Measurements from ENCODE around the gene BLM. TPM values are rescaled to one million over a fixed set of nuclear protein-coding genes. Genes with fewer than 3 reads are reported as not detected.

Gene BLM
- total and polyA plus RNA-seq, 8 donors, result 3.7 to 13.1 (median 8.7) TPM

- no peak overlapping the region for H3K4me3 ChIP-seq
- DNase-seq (no peak), ATAC-seq (no peak)
- H3K4me1 ChIP-seq, result peaks cover 0 to 42% of the 10 kb centered on the region in 2 donors
- intact Hi-C loops (cut with DNase I), result no loop called here
- H3K36me3 ChIP-seq, result no peaks in the 10 kb centered on the region
- no peak overlapping the region for H3K27ac ChIP-seq
- no peaks in the 10 kb centered on the region for H3K9me3 ChIP-seq
- H3K27me3 ChIP-seq, result no peaks in the 10 kb centered on the region
- no peak for TF ChIP-seq CTCF (IDR thresholded peaks at IDR 0.05)
Measured at GRCh38 chr15:90826886-90827435, 109.8 kb downstream of the BLM start.

- DNase-seq (no peak), ATAC-seq (no peak)
- intact Hi-C loops (cut with DNase I), result no loop called here
- Histone ChIP-seq H3K9me3 (no peaks in the 10 kb centered on the region), H3K4me1 (peaks cover 0 to 49% of the 10 kb centered on the region in 2 donors), H3K4me3 (no peak overlapping the region), H3K27ac (no peak overlapping the region), H3K36me3 (no peaks in the 10 kb centered on the region), H3K27me3 (no peaks in the 10 kb centered on the region)
- no peak for TF ChIP-seq CTCF (IDR thresholded peaks at IDR 0.05)
Measured at GRCh38 chr15:90828111-90828510, 111.0 kb downstream of the BLM start.

- intact Hi-C loops (cut with DNase I), result no loop called here
- DNase-seq, result no peak
Measured at GRCh38 chr15:90829126-90829525, 112.0 kb downstream of the BLM start.

DNA sequence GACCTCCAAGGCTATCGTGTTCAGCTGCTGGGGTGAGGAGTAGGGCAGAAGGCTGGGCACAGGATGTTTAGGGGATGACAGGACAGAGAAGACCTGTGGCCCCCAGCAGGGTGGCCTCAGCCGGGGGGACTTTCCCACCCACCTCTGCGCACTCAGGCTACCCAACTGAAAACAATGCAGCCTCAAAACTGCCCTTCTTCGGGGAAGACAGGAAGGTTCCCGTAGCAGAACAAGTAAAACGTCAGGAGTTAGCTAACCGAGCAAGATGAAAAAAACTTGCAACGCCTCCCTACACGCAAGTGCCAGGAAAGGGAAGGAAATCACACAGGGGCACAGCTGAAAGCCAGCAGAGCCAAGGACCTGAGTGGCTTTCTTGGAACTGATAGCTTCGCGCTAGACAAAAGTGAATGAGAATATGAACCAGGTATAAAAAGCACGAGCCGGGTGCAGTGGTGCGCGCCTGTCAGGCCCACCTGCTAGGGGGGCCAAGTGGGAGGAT is 112.8 kb downstream of the BLM start:
- peaks cover 0 to 45% of the 10 kb centered on the region in 2 donors for H3K4me1 ChIP-seq
- H3K9me3 ChIP-seq, result no peaks in the 10 kb centered on the region
- peak overlapping the region; percentile 53 to 97 for H3K27ac ChIP-seq
- DNase-seq, result peak in 2 of 4 donors; percentile 32 to 55
- intact Hi-C loops (cut with DNase I), result no loop called here
- peak; percentile 82 for ATAC-seq
- no peak for TF ChIP-seq CTCF (IDR thresholded peaks at IDR 0.05)
- peak overlapping the region in 1 of 2 donors; percentile 11 for H3K4me3 ChIP-seq
- no peaks in the 10 kb centered on the region for H3K36me3 ChIP-seq
- no peaks in the 10 kb centered on the region for H3K27me3 ChIP-seq

More at GRCh38 chr15:90829126-90829525, 112.0 kb downstream of the BLM start:
- no peak for ATAC-seq
- no peaks in the 10 kb centered on the region for H3K36me3 ChIP-seq
- no peaks in the 10 kb centered on the region for H3K9me3 ChIP-seq
- TF ChIP-seq CTCF (IDR thresholded peaks at IDR 0.05), result no peak
- peak overlapping the region in 1 of 2 donors; percentile 97 for H3K27ac ChIP-seq
- H3K27me3 ChIP-seq, result no peaks in the 10 kb centered on the region
- H3K4me3 ChIP-seq, result no peak overlapping the region
- peaks cover 0 to 47% of the 10 kb centered on the region in 2 donors for H3K4me1 ChIP-seq

DNA sequence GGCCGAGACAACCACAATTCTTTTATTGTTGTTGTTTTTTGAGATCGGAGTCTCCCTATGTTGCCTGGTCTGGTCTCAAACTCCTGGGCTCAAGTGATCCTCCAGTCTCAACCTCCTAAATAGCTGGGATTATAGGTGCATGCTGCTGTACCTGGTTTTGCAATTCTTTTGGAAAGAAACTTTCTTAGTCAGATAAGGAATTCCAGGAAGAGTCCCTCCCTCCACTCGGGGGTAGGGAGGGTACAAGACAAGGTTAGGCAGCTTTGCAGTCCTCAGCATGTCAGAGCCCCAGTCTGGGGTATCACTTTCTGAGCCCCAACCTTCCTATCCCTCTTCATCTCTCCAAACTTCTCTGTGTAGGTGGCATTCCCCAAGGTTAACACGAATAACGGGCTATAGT is 117.5 kb downstream of the BLM start:
- Histone ChIP-seq H3K9me3 (no peaks in the 10 kb centered on the region), H3K27ac (no peak overlapping the region), H3K4me3 (no peak overlapping the region), H3K4me1 (peaks cover 0 to 77% of the 10 kb centered on the region in 2 donors), H3K36me3 (no peaks in the 10 kb centered on the region), H3K27me3 (no peaks in the 10 kb centered on the region)
- intact Hi-C loops (cut with DNase I), result no loop called here
- no peak for ATAC-seq
- no peak for TF ChIP-seq CTCF (IDR thresholded peaks at IDR 0.05)
- DNase-seq, result no peak
